Activated B cell treated with CpG ODN at 0.5 μM for 24 hours (primary cell): ENCODE measurements around the gene PDE3A. TPM values are rescaled to one million over a fixed set of nuclear protein-coding genes. Genes with fewer than 3 reads are reported as not detected.

ENCODE experiments used
- ATAC-seq: fragments of 200-7000 bp; cut with Tn5 transposase; one replicate; pipeline ENCODE4 v1.10.0; 2021; ENCODE audit warnings: low read depth, mild to moderate bottlenecking, moderate library complexity
- CTCF ChIA-PET: fragments of 350-600 bp; sonication (Branson Sonifier 250); formaldehyde crosslinking; loops from one replicate; lab custom pipeline; 2021; ENCODE audit warnings: antibody characterized with exemption; lab: Charles Lee
- POLR2A ChIA-PET: fragments of 350-600 bp; sonication (Branson Sonifier 250); formaldehyde crosslinking; loops from one replicate; lab custom pipeline; 2021; ENCODE audit warnings: antibody characterized with exemption; lab: Charles Lee
- DNase-seq: peaks from one replicate; pipeline ENCODE4 v3.0.0; 2022
- H3K27ac Mint-ChIP-seq: one replicate; pipeline ENCODE4 v1.8.0; 2020; ENCODE audit warnings: mixed read lengths
- H3K27me3 Mint-ChIP-seq: one replicate; pipeline ENCODE4 v1.8.0; 2021; ENCODE audit warnings: mixed read lengths
- H3K36me3 Mint-ChIP-seq: one replicate; pipeline ENCODE4 v1.8.0; 2021; ENCODE audit warnings: low read depth, mixed read lengths
- H3K4me1 Mint-ChIP-seq: one replicate; pipeline ENCODE4 v1.8.0; 2021; ENCODE audit warnings: mixed read lengths
- H3K4me3 Mint-ChIP-seq: one replicate; pipeline ENCODE4 v1.8.0; 2020; ENCODE audit warnings: mild to moderate bottlenecking, mixed read lengths
- H3K9me3 Mint-ChIP-seq: one replicate; pipeline ENCODE4 v1.8.0; 2020; ENCODE audit warnings: mixed read lengths
- intact Hi-C: fragments of 100-400 bp; cut with micrococcal nuclease; formaldehyde crosslinking; loops from one replicate; pipeline ENCODE4 v1.15.1; 2024
- total RNA-seq: library from RNA; stranded (reverse); gene quantifications from 2 replicates; pipeline ENCODE4 v1.2.3, GENCODE V29; 2022
- TF ChIP-seq, protein P1 (sequence below): fragments of 200-600 bp; IDR thresholded peaks from one replicate; pipeline ENCODE4 v1.8.0; 2022; ENCODE audit warnings: antibody characterized with exemption, mild to moderate bottlenecking

Gene PDE3A
- total RNA-seq, 1 donor from 2014 or later, result not detected

DNA sequence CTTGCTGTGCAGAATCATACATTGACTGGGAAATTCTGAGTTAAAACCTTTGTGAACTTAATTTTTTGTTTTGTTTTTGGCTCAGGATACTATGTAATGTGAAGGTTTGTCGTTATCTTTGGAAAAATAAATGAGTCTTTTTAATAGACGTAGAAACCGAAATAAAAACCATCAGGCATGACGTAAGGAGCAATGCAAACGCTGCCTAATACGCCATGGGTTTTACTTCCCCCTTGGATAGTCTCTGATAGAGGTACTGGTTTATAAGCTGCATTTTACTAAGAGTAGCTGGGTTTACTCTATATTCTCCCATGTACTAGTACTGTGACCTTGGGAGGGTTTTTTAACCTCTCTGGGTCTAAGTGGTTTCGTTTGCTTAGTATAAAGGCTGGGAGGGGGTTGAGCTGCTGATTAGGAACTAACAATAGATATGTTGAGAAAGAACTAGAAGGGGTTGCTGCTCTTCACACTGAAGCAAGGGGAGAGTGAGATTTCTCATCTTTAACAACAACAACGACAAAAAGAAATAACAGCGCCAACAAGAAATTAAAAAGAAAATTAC lies 260.0 kb downstream of the PDE3A start:
- ChIA-PET POLR2A (no interaction called here), CTCF (no interaction called here)
- H3K27ac Mint-ChIP-seq, result no peak overlapping the region
- H3K4me1 Mint-ChIP-seq, result no peaks in the 10 kb centered on the region
- DNase-seq (no peak), ATAC-seq (no peak)
- no peaks in the 10 kb centered on the region for H3K9me3 Mint-ChIP-seq
- no peak overlapping the region for H3K4me3 Mint-ChIP-seq
- no peaks in the 10 kb centered on the region for H3K27me3 Mint-ChIP-seq
- intact Hi-C loops, result no loop called here
- TF ChIP-seq, protein P1, sequence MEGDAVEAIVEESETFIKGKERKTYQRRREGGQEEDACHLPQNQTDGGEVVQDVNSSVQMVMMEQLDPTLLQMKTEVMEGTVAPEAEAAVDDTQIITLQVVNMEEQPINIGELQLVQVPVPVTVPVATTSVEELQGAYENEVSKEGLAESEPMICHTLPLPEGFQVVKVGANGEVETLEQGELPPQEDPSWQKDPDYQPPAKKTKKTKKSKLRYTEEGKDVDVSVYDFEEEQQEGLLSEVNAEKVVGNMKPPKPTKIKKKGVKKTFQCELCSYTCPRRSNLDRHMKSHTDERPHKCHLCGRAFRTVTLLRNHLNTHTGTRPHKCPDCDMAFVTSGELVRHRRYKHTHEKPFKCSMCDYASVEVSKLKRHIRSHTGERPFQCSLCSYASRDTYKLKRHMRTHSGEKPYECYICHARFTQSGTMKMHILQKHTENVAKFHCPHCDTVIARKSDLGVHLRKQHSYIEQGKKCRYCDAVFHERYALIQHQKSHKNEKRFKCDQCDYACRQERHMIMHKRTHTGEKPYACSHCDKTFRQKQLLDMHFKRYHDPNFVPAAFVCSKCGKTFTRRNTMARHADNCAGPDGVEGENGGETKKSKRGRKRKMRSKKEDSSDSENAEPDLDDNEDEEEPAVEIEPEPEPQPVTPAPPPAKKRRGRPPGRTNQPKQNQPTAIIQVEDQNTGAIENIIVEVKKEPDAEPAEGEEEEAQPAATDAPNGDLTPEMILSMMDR, result no peak
- no peaks in the 10 kb centered on the region for H3K36me3 Mint-ChIP-seq

GRCh38 chr12:20628999-20629398 lies 260.7 kb downstream of the PDE3A start:
- DNase-seq (no peak), ATAC-seq (no peak)
- ChIA-PET POLR2A (no interaction called here), CTCF (no interaction called here)
- Mint-ChIP-seq H3K9me3 (no peaks in the 10 kb centered on the region), H3K36me3 (no peaks in the 10 kb centered on the region), H3K27me3 (no peaks in the 10 kb centered on the region), H3K4me3 (no peak overlapping the region), H3K27ac (no peak overlapping the region), H3K4me1 (no peaks in the 10 kb centered on the region)
- TF ChIP-seq, protein P1, result no peak
- intact Hi-C loops, result no loop called here

- intact Hi-C loops, result no loop called here
- Mint-ChIP-seq H3K4me1 (no peaks in the 10 kb centered on the region), H3K4me3 (no peak overlapping the region), H3K27me3 (no peaks in the 10 kb centered on the region), H3K27ac (no peak overlapping the region), H3K9me3 (peaks cover 2% of the 10 kb centered on the region), H3K36me3 (no peaks in the 10 kb centered on the region)
- POLR2A ChIA-PET, result no interaction called here
- CTCF ChIA-PET, result no interaction called here
- TF ChIP-seq, protein P1, result no peak
- DNase-seq, result no peak
- ATAC-seq, result no peak
Measured at GRCh38 chr12:20629414-20630156, 261.2 kb downstream of the PDE3A start.

DNA sequence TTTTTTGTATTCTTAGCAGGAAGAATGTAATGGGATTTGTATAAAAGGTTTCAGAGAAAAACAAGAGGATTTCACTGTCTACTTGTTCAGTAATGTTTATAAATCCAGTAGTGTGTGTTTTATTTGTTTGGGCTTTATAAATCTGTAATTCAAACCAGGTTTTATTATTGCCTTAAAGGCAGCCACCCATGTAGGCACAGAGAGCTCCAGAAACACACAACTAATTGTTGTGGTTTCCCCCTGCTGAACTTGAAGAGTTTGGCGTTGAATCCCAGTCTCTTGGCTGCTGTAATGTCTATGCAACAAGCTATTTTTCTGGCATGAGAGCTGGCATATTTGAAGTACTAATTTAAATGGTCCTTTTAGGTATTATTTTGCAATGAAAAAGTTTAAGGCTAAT lies 263.4 kb downstream of the PDE3A start:
- peaks cover 2% of the 10 kb centered on the region for H3K9me3 Mint-ChIP-seq
- intact Hi-C loops, result no loop called here
- H3K36me3 Mint-ChIP-seq, result no peaks in the 10 kb centered on the region
- no peak overlapping the region for H3K4me3 Mint-ChIP-seq
- H3K27me3 Mint-ChIP-seq, result no peaks in the 10 kb centered on the region
- ATAC-seq, result no peak
- CTCF ChIA-PET, result no interaction called here
- H3K4me1 Mint-ChIP-seq, result no peaks in the 10 kb centered on the region
- no peak for DNase-seq
- TF ChIP-seq, protein P1, result no peak
- POLR2A ChIA-PET, result interaction anchor here (0.7 kb wide), 1 partner anchor 1878 kb away, joined by 5 read pairs; no protein-coding TSS in a partner anchor
- H3K27ac Mint-ChIP-seq, result no peak overlapping the region

- Mint-ChIP-seq H3K4me1 (no peaks in the 10 kb centered on the region), H3K36me3 (no peaks in the 10 kb centered on the region), H3K27me3 (no peaks in the 10 kb centered on the region), H3K9me3 (no peaks in the 10 kb centered on the region), H3K4me3 (no peak overlapping the region), H3K27ac (no peak overlapping the region)
- ATAC-seq (no peak), DNase-seq (no peak)
- POLR2A ChIA-PET, result no interaction called here
- TF ChIP-seq, protein P1, result no peak
- intact Hi-C loops, result no loop called here
- CTCF ChIA-PET, result no interaction called here
Measured at GRCh38 chr12:20641106-20641505, 272.8 kb downstream of the PDE3A start.
